ENCODE results near the gene BIRC3. TPM values are rescaled to one million over a fixed set of nuclear protein-coding genes. Genes with fewer than 3 reads are reported as not detected.

BIRC3 gene
- total RNA-seq, 1 donor = 1.8 TPM

GRCh38 chr11:102288725-102289083, 28.6 kb upstream of the BIRC3 start:
- peak; percentile 11 for DNase-seq (ENCODE audit: insufficient read length, low spot score, missing footprints)
- no peak overlapping the region for H2AFZ ChIP-seq (ENCODE audit: low read length)
- no peak overlapping the region for H3K27ac ChIP-seq (ENCODE audit: low read depth, low read length)
- H4K20me1 ChIP-seq (ENCODE audit: insufficient read depth, low read length) = no peaks in the 10 kb centered on the region
- no peaks in the 10 kb centered on the region for H3K27me3 ChIP-seq (ENCODE audit: insufficient read depth, low read length)
- no peaks in the 10 kb centered on the region for H3K79me2 ChIP-seq (ENCODE audit: insufficient read depth, low read length)
- H3K4me3 ChIP-seq (ENCODE audit: insufficient read depth, low read length) = no peak overlapping the region
- no peak overlapping the region for H3K4me2 ChIP-seq (ENCODE audit: insufficient read depth, low read length)
- H3K4me1 ChIP-seq (ENCODE audit: insufficient read depth, low read length) = peaks cover 16% of the 10 kb centered on the region
- no peaks in the 10 kb centered on the region for H3K9me3 ChIP-seq (ENCODE audit: low read depth, low read length)
- TF ChIP-seq CTCF (IDR thresholded peaks at IDR 0.05; ENCODE audit: extremely low read depth, low read depth, low read length) = no peak
- no peaks in the 10 kb centered on the region for H3K36me3 ChIP-seq (ENCODE audit: insufficient read depth, low read length)

GRCh38 chr11:102289592-102289991, 27.7 kb upstream of the BIRC3 start:
- Histone ChIP-seq H3K4me2 (ENCODE audit: insufficient read depth, low read length) (peak overlapping the region; percentile 28), H3K36me3 (ENCODE audit: insufficient read depth, low read length) (no peaks in the 10 kb centered on the region), H3K27ac (ENCODE audit: low read depth, low read length) (no peak overlapping the region), H3K4me1 (ENCODE audit: insufficient read depth, low read length) (peaks cover 13% of the 10 kb centered on the region), H2AFZ (ENCODE audit: low read length) (peak overlapping the region; percentile 73), H3K27me3 (ENCODE audit: insufficient read depth, low read length) (no peaks in the 10 kb centered on the region), H3K79me2 (ENCODE audit: insufficient read depth, low read length) (no peaks in the 10 kb centered on the region), H3K4me3 (ENCODE audit: insufficient read depth, low read length) (no peak overlapping the region), H3K9me3 (ENCODE audit: low read depth, low read length) (no peaks in the 10 kb centered on the region), H4K20me1 (ENCODE audit: insufficient read depth, low read length) (no peaks in the 10 kb centered on the region)
- no peak for TF ChIP-seq CTCF (IDR thresholded peaks at IDR 0.05; ENCODE audit: extremely low read depth, low read depth, low read length)
- DNase-seq (ENCODE audit: insufficient read length, low spot score, missing footprints) = no peak

GRCh38 chr11:102291831-102292230, 25.5 kb upstream of the BIRC3 start:
- H3K27me3 ChIP-seq (ENCODE audit: insufficient read depth, low read length) = no peaks in the 10 kb centered on the region
- H4K20me1 ChIP-seq (ENCODE audit: insufficient read depth, low read length) = no peaks in the 10 kb centered on the region
- DNase-seq (ENCODE audit: insufficient read length, low spot score, missing footprints) = no peak
- H3K79me2 ChIP-seq (ENCODE audit: insufficient read depth, low read length) = no peaks in the 10 kb centered on the region
- peaks cover 13% of the 10 kb centered on the region for H3K4me1 ChIP-seq (ENCODE audit: insufficient read depth, low read length)
- no peak overlapping the region for H3K4me3 ChIP-seq (ENCODE audit: insufficient read depth, low read length)
- no peak for TF ChIP-seq CTCF (IDR thresholded peaks at IDR 0.05; ENCODE audit: extremely low read depth, low read depth, low read length)
- no peak overlapping the region for H3K27ac ChIP-seq (ENCODE audit: low read depth, low read length)
- H3K36me3 ChIP-seq (ENCODE audit: insufficient read depth, low read length) = no peaks in the 10 kb centered on the region
- no peak overlapping the region for H3K4me2 ChIP-seq (ENCODE audit: insufficient read depth, low read length)
- no peaks in the 10 kb centered on the region for H3K9me3 ChIP-seq (ENCODE audit: low read depth, low read length)
- H2AFZ ChIP-seq (ENCODE audit: low read length) = no peak overlapping the region

GRCh38 chr11:102292933-102293332, 24.4 kb upstream of the BIRC3 start:
- H4K20me1 ChIP-seq (ENCODE audit: insufficient read depth, low read length) = no peaks in the 10 kb centered on the region
- no peak overlapping the region for H3K27ac ChIP-seq (ENCODE audit: low read depth, low read length)
- TF ChIP-seq CTCF (IDR thresholded peaks at IDR 0.05; ENCODE audit: extremely low read depth, low read depth, low read length) = no peak
- H3K4me3 ChIP-seq (ENCODE audit: insufficient read depth, low read length) = no peak overlapping the region
- H3K79me2 ChIP-seq (ENCODE audit: insufficient read depth, low read length) = no peaks in the 10 kb centered on the region
- no peak overlapping the region for H2AFZ ChIP-seq (ENCODE audit: low read length)
- no peaks in the 10 kb centered on the region for H3K27me3 ChIP-seq (ENCODE audit: insufficient read depth, low read length)
- no peak overlapping the region for H3K4me2 ChIP-seq (ENCODE audit: insufficient read depth, low read length)
- H3K9me3 ChIP-seq (ENCODE audit: low read depth, low read length) = no peaks in the 10 kb centered on the region
- DNase-seq (ENCODE audit: insufficient read length, low spot score, missing footprints) = peak; percentile 21
- H3K4me1 ChIP-seq (ENCODE audit: insufficient read depth, low read length) = peaks cover 13% of the 10 kb centered on the region
- no peaks in the 10 kb centered on the region for H3K36me3 ChIP-seq (ENCODE audit: insufficient read depth, low read length)
